Ureter (tissue), 1 donor: ENCODE data around the gene IL11RA. TPM values are rescaled to one million over a fixed set of nuclear protein-coding genes. Genes with fewer than 3 reads are reported as not detected.
A peak's percentile ranks its signal among the peaks of the same experiment; 100 is the strongest.

ENCODE experiments used
- DNase-seq: peaks from one replicate; pipeline ENCODE4 v3.0.0-alpha.2; 2020; ENCODE audit warnings: low spot score
- total RNA-seq: library from RNA; stranded (reverse); gene quantifications from one replicate; pipeline ENCODE4 v1.2.4, GENCODE V29; 2023
- donor health status: DM: yes; HTN: yes; CAD: no.

The IL11RA gene
- total RNA-seq, 1 donor from 2014 or later = 19.4 TPM

GRCh38 chr9:34687276-34688030 is 35.5 kb downstream of the IL11RA start:
- no peak for DNase-seq

- no peak for DNase-seq
Measured at GRCh38 chr9:34688329-34689115, 36.5 kb downstream of the IL11RA start.

GRCh38 chr9:34689116-34689470 is 37.1 kb downstream of the IL11RA start:
- no peak for DNase-seq

- no peak for DNase-seq
Measured at GRCh38 chr9:34689512-34689911, 37.5 kb downstream of the IL11RA start.

GRCh38 chr9:34690983-34691935 is 39.3 kb downstream of the IL11RA start, which contains the start of gene CCL19:
TSS of gene CCL19 (minus strand) at chr9:34691276. CDS start at chr9:34691139, 137 bp downstream.
- DNase-seq = no peak

- DNase-seq = no peak
Measured at GRCh38 chr9:34691936-34692315, 39.9 kb downstream of the IL11RA start.

- DNase-seq = no peak
Measured at GRCh38 chr9:34693560-34693959, 41.6 kb downstream of the IL11RA start.

GRCh38 chr9:34694811-34695210 is 42.8 kb downstream of the IL11RA start:
- DNase-seq = no peak

- DNase-seq = peak; percentile 76
Measured at GRCh38 chr9:34701023-34701768, 49.2 kb downstream of the IL11RA start.

GRCh38 chr9:34701769-34702736 is 50.1 kb downstream of the IL11RA start:
- DNase-seq = peak; percentile 89

- no peak for DNase-seq
Measured at GRCh38 chr9:34707130-34707529, 55.1 kb downstream of the IL11RA start.

GRCh38 chr9:34709196-34709978 is 57.4 kb downstream of the IL11RA start:
- DNase-seq = no peak

GRCh38 chr9:34710023-34710422 is 58.0 kb downstream of the IL11RA start, which contains the start of gene CCL21:
TSS of gene CCL21 (minus strand) at chr9:34710136. CDS start at chr9:34710066, 70 bp downstream.
- DNase-seq = no peak

Other genes with a start within 250 kb of the IL11RA start
- gene FAM219A, start 193.6 kb upstream of the IL11RA start, total RNA-seq = 22.3 TPM
- gene DNAI1, start 193.4 kb upstream of the IL11RA start, total RNA-seq = not detected
- 0.36 TPM for gene ENHO, start 129.2 kb upstream of the IL11RA start, total RNA-seq
- gene CNTFR, start 62.5 kb upstream of the IL11RA start, total RNA-seq = 9.4 TPM
- gene RPP25L, start 40.1 kb upstream of the IL11RA start, total RNA-seq = 26.0 TPM
- gene DCTN3, start 31.7 kb upstream of the IL11RA start, total RNA-seq = 86.8 TPM
- not detected for gene ARID3C, start 23.1 kb upstream of the IL11RA start, total RNA-seq
- gene SIGMAR1, start 14.4 kb upstream of the IL11RA start, total RNA-seq = 56.8 TPM
- 52.7 TPM for gene GALT, start 5.5 kb upstream of the IL11RA start, total RNA-seq
- gene CCL27, start 10.5 kb downstream of the IL11RA start, total RNA-seq = 0.68 TPM
- gene CCL19, start 39.1 kb downstream of the IL11RA start, total RNA-seq = 11.4 TPM
- gene CCL21, start 58.0 kb downstream of the IL11RA start, total RNA-seq = 55.1 TPM